A549 (cell line): ENCODE results near the gene DDN. TPM values are rescaled to one million over a fixed set of nuclear protein-coding genes. Genes with fewer than 3 reads are reported as not detected.
A peak's percentile ranks its signal among the peaks of the same experiment; 100 is the strongest.

Experiments
- ATAC-seq, 2 experiments: fragments of 200-7000 bp in 1 of 2; fragments of >200 bp in 1 of 2; cut with Nextera tagmentation in 1 of 2; cut with Tn5 transposase in 1 of 2; 3 replicates each; pipeline versions ENCODE4 v1.8.0 to v1.9.1; 2018 to 2020; ENCODE audit warnings: mild to moderate bottlenecking in 1 of 2, moderate library complexity in 1 of 2
- CTCF ChIA-PET: fragments of 300-600 bp; sonication (Branson Sonifier 250); formaldehyde crosslinking; extraction: SDS; loops from one replicate; lab custom pipeline; 2021; ENCODE audit warnings: antibody characterized with exemption, inconsistent platforms; lab: Yijun Ruan, JAX
- POLR2A ChIA-PET: fragments of 350-600 bp; formaldehyde crosslinking; extraction: SDS; loops from one replicate; lab custom pipeline; 2021; ENCODE audit warnings: antibody characterized with exemption, inconsistent platforms; lab: Yijun Ruan, JAX
- DNase-seq, 2 experiments: peaks; one replicate each; pipeline versions ENCODE4 v3.0.0 to v3.0.0-alpha.2; 2011 to 2016; ENCODE audit warnings: low read depth in 1 of 2, low spot score in 1 of 2
- FAIRE-seq: peaks from 2 replicates; lab custom pipeline; 2011; peaks lifted over from hg19 to GRCh38; lab: Jason Lieb, UNC
- H3K27ac ChIP-seq, 2 experiments: fragments of >200 bp; sonication (Bioruptor Twin); formaldehyde crosslinking; 3 replicates each; pipeline ENCODE4 v1.5.1; 2016 to 2017
- H3K4me1 ChIP-seq: fragments of >200 bp; sonication (Bioruptor Twin); formaldehyde crosslinking; 3 replicates; pipeline ENCODE4 v1.6.1; 2016
- H3K4me2 ChIP-seq: fragments of >200 bp; sonication (Bioruptor Twin); formaldehyde crosslinking; 3 replicates; pipeline ENCODE4 v1.6.1; 2016
- H3K4me3 ChIP-seq: fragments of >200 bp; sonication (Bioruptor Twin); formaldehyde crosslinking; 3 replicates; pipeline ENCODE4 v1.5.1; 2016
- H3K9me3 ChIP-seq: fragments of >200 bp; sonication (Bioruptor Twin); formaldehyde crosslinking; 3 replicates; pipeline ENCODE4 v1.6.1; 2016
- BCL3 ChIP-seq: fragments of >200 bp; sonication (Bioruptor Twin); formaldehyde crosslinking; IDR thresholded peaks from 3 replicates; pipeline ENCODE4 v1.6.1; 2016
- CTCF ChIP-seq: fragments of >200 bp; sonication (Bioruptor Twin); formaldehyde crosslinking; IDR thresholded peaks from 3 replicates; pipeline ENCODE4 v1.5.1; 2016
- E2F6 ChIP-seq: IDR thresholded peaks from 2 replicates; pipeline ENCODE4 v1.6.1; 2012; ENCODE audit warnings: low read depth, borderline replicate concordance
- EHMT2 ChIP-seq: fragments of 200-600 bp; sonication (generic); IDR thresholded peaks from 2 replicates; pipeline ENCODE4 v1.6.1; 2016; ENCODE audit warnings: antibody characterized with exemption, low read depth, mild to moderate bottlenecking, moderate library complexity
- ELK1 ChIP-seq: fragments of 150-350 bp; IDR thresholded peaks from 2 replicates; pipeline ENCODE4 v1.6.1; 2014; ENCODE audit warnings: low read depth, mild to moderate bottlenecking, low read length
- FOSL2 ChIP-seq, 2 experiments: fragments of 450-650 bp in 1 of 2; fragments of >200 bp in 1 of 2; sonication (Bioruptor Twin) in 1 of 2; formaldehyde crosslinking; IDR thresholded peaks; 2 replicates each; pipeline versions ENCODE4 v1.5.0 to v1.6.1; 2016 to 2020; ENCODE audit warnings: mild to moderate bottlenecking in 1 of 2, moderate library complexity in 1 of 2
- FOXS1 ChIP-seq: fragments of 250-450 bp; sonication (Bioruptor Pico); IDR thresholded peaks from 2 replicates; pipeline ENCODE4 v1.5.0; 2020; ENCODE audit warnings: mild to moderate bottlenecking, moderate library complexity
- HMGXB4 ChIP-seq: fragments of 250-450 bp; sonication (Bioruptor Pico); IDR thresholded peaks from 2 replicates; pipeline ENCODE4 v1.5.0; 2021; ENCODE audit warnings: mild to moderate bottlenecking, moderate library complexity, borderline replicate concordance
- HOXA7 ChIP-seq: fragments of 250-450 bp; sonication (Bioruptor Pico); IDR thresholded peaks from 2 replicates; pipeline ENCODE4 v1.5.0; 2020; ENCODE audit warnings: mild to moderate bottlenecking, moderate library complexity
- JUN ChIP-seq, 2 experiments: fragments of >200 bp; sonication (Bioruptor Twin); formaldehyde crosslinking; IDR thresholded peaks; 2 replicates in 1 of 2; 3 replicates in 1 of 2; pipeline ENCODE4 v1.6.1; 2016 to 2017
- KDM5A ChIP-seq: fragments of 200-600 bp; sonication (generic); IDR thresholded peaks from 2 replicates; pipeline ENCODE4 v1.6.1; 2016; ENCODE audit warnings: antibody characterized with exemption, mild to moderate bottlenecking
- MAFK ChIP-seq: fragments of 450-650 bp; IDR thresholded peaks from 2 replicates; pipeline ENCODE4 v1.6.1; 2014; ENCODE audit not compliant: partially characterized antibody
- MAX ChIP-seq: IDR thresholded peaks from 2 replicates; pipeline ENCODE4 v1.6.1; 2012
- NFE2L2 ChIP-seq: fragments of 150-350 bp; conservative IDR thresholded peaks from 2 replicates; pipeline ENCODE4 v1.6.1; 2014; ENCODE audit warnings: low read length
- NR3C1 ChIP-seq: fragments of >200 bp; sonication (Bioruptor Twin); formaldehyde crosslinking; IDR thresholded peaks from 3 replicates; pipeline ENCODE4 v1.6.1; 2017
- PBX3 ChIP-seq: IDR thresholded peaks from 2 replicates; pipeline ENCODE4 v1.6.1; 2012
- PHF8 ChIP-seq: fragments of 200-600 bp; sonication (generic); IDR thresholded peaks from 2 replicates; pipeline ENCODE4 v1.6.1; 2016; ENCODE audit warnings: low read depth, mild to moderate bottlenecking, antibody characterized with exemption, moderate library complexity, borderline replicate concordance
- POLR2A ChIP-seq: IDR thresholded peaks from 2 replicates; pipeline ENCODE4 v1.6.1; 2012; ENCODE audit warnings: mild to moderate bottlenecking, low read length
- POLR2AphosphoS2 ChIP-seq: conservative IDR thresholded peaks from 2 replicates; pipeline ENCODE4 v1.6.1; 2012; ENCODE audit warnings: low read length, improper control_type of control experiment, inconsistent platforms
- RAD21 ChIP-seq, 2 experiments: fragments of >200 bp in 1 of 2; sonication (Bioruptor Twin) in 1 of 2; formaldehyde crosslinking in 1 of 2; IDR thresholded peaks in 1 of 2; conservative IDR thresholded peaks in 1 of 2; 2 replicates in 1 of 2; 3 replicates in 1 of 2; pipeline ENCODE4 v1.6.1; 2012 to 2018; ENCODE audit warnings: inconsistent platforms in 1 of 2
- RARB ChIP-seq: fragments of 250-450 bp; sonication (Bioruptor Pico); IDR thresholded peaks from 2 replicates; pipeline ENCODE4 v1.8.0; 2021; ENCODE audit warnings: mild to moderate bottlenecking, moderate library complexity
- RFX5 ChIP-seq: fragments of 450-650 bp; IDR thresholded peaks from 2 replicates; pipeline ENCODE4 v1.7.1; 2014; ENCODE audit warnings: antibody characterized with exemption, mild to moderate bottlenecking, moderate library complexity
- RNF2 ChIP-seq: fragments of 200-600 bp; sonication (generic); IDR thresholded peaks from 2 replicates; pipeline ENCODE4 v1.6.1; 2016; ENCODE audit warnings: low read depth, mild to moderate bottlenecking, antibody characterized with exemption, moderate library complexity, borderline replicate concordance
- USF2 ChIP-seq: fragments of 450-650 bp; IDR thresholded peaks from 2 replicates; pipeline ENCODE4 v1.6.1; 2014; ENCODE audit warnings: antibody characterized with exemption
- ZFP36 ChIP-seq: fragments of 450-650 bp; IDR thresholded peaks from 2 replicates; pipeline ENCODE4 v1.6.1; 2014; ENCODE audit warnings: borderline replicate concordance; ENCODE audit not compliant: partially characterized antibody
- ZNF302 ChIP-seq: fragments of 250-450 bp; sonication (Bioruptor Pico); IDR thresholded peaks from 2 replicates; pipeline ENCODE4 v1.9.0; 2021; ENCODE audit warnings: inconsistent platforms, mild to moderate bottlenecking, moderate library complexity
- ZSCAN20 ChIP-seq: fragments of 250-450 bp; sonication (Bioruptor Pico); IDR thresholded peaks from 2 replicates; pipeline ENCODE4 v1.8.0; 2022; ENCODE audit warnings: mild to moderate bottlenecking, moderate library complexity
- WGBS: methylation state at CpG from one replicate; pipeline ENCODE4 v1.1.6; 2017; ENCODE audit errors: missing lambda C conversion rate; 5-methylcytosine and 5-hydroxymethylcytosine counted together
- polyA plus RNA-seq, 4 experiments: library from polyadenylated mRNA; depleted of rRNA in 3 of 4; stranded (reverse); fragments of >200 nt; fragmentation: RNase III in 1 of 4; extraction: RNeasy Plus Mini Kit Qiagen cat#74134 plus additional on column Dnase treatment in 1 of 4; gene quantifications; 2 replicates in 3 of 4; 3 replicates in 1 of 4; pipeline ENCODE4 v1.2.3, GENCODE V29; 2011 to 2017

DDN gene
- polyA plus RNA-seq, 2 of the 4 experiments (the other 2 are of a cell fraction), result 0.12 to 0.50 TPM

GRCh38 chr12:49019120-49019430 is 19.9 kb upstream of the DDN start (continued):
- TF ChIP-seq EHMT2, result no peak

- FAIRE-seq (no peak), ATAC-seq (peak; percentile 87 to 92), DNase-seq (peak; percentile 98)
- Histone ChIP-seq H3K4me3 (peak within 1 kb of the TSS; percentile 83), H3K4me1 (peaks cover 22% of the 10 kb centered on the region), H3K4me2 (peak within 1 kb of the TSS; percentile 90), H3K9me3 (no peaks in the 10 kb centered on the region), H3K27ac (peak within 1 kb of the TSS; percentile 92 to 93)
- POLR2A ChIA-PET, result interaction anchor here (0.6 to 1.0 kb wide), 3 partner anchors 18 to 113 kb away, joined by 3 to 9 read pairs (median 5); partner anchors contain the start of gene TUBA1B
- CTCF ChIA-PET, result interaction anchor here (0.8 to 77.5 kb wide), 18 partner anchors 8 to 190 kb away, joined by 3 to 2584 read pairs (median 4); partner anchors contain the start of genes ARF3, DDN, FKBP11 and WNT1
- 1% methylated on average over 53 of the region's 59 CpGs for WGBS
- TF ChIP-seq PBX3, result peak; percentile 88
- 0 out of 2 replicates have a peak, but pooled peaks have one; percentile 14 for TF ChIP-seq NFE2L2
- no peak for TF ChIP-seq ELK1
- no peak for TF ChIP-seq ZFP36
- no peak for TF ChIP-seq NR3C1
- peak; percentile 77 for TF ChIP-seq POLR2A
- TF ChIP-seq HOXA7 (CRISPR knock-in tag), result 0 out of 2 replicates have a peak, but pooled peaks have one; percentile 51
- TF ChIP-seq BCL3, result peak; percentile 90; the same call in 2 of the 3 replicates
- TF ChIP-seq RNF2, result no peak
- peak; percentile 85; the same call in 1 of the 2 replicates for TF ChIP-seq PHF8
- no peak for TF ChIP-seq MAFK
- TF ChIP-seq ZNF302, result no peak
- TF ChIP-seq FOSL2 (IDR thresholded peaks at IDR 0.05), result no peak
- peak; percentile 47; the same call in 1 of the 2 replicates for TF ChIP-seq FOSL2 (CRISPR knock-in tag; IDR thresholded peaks at IDR 0.05)
- TF ChIP-seq RAD21 (conservative IDR thresholded peaks at IDR 0.05 in 1 of 2, IDR thresholded peaks at IDR 0.05 in 1 of 2), result peak; percentile 18 to 28; a peak in 1 of 5 replicates
- no peak for TF ChIP-seq KDM5A
- peak; percentile 87 for TF ChIP-seq HMGXB4 (CRISPR knock-in tag)
- TF ChIP-seq FOXS1 (CRISPR knock-in tag), result no peak
- TF ChIP-seq ZSCAN20 (CRISPR knock-in tag), result no peak
- 0 out of 2 replicates have a peak, but pooled peaks have one; percentile 9 for TF ChIP-seq RARB (CRISPR knock-in tag)
- TF ChIP-seq CTCF, result peak; percentile 59
- 0 out of 2 replicates have a peak, but pooled peaks have one; percentile 2 for TF ChIP-seq USF2
- peak; percentile 85 for TF ChIP-seq POLR2AphosphoS2
- TF ChIP-seq RFX5, result peak; percentile 61; the same call in 1 of the 2 replicates
- TF ChIP-seq MAX, result peak; percentile 88
- peak; percentile 81 for TF ChIP-seq E2F6
- TF ChIP-seq JUN (IDR thresholded peaks at IDR 0.05), result peak; percentile 91 to 98
- TF ChIP-seq EHMT2, result no peak
These were observed 19.3 kb upstream of the DDN start, which contains the start of gene PRKAG1 for GRCh38 chr12:49018261-49019119. Gene PRKAG1, minus strand, starts transcription at chr12:49018776. Its CDS starts 36 bp downstream, at chr12:49018740.
